Testis (tissue), 2 donors: ENCODE results near the gene MYOT.

ENCODE experiments used
- CTCF ChIP-seq, 3 experiments: fragments of 450-650 bp in 2 of 3; fragments of 200-600 bp in 1 of 3; sonication (generic) in 1 of 3; IDR thresholded peaks; one replicate each; pipeline ENCODE4 v1.5.1; 2016 to 2019; ENCODE audit warnings: antibody characterized with exemption in 3 of 3, mild to moderate bottlenecking in 2 of 3, moderate library complexity in 1 of 3
- POLR2A ChIP-seq: fragments of 450-650 bp; IDR thresholded peaks from one replicate; pipeline ENCODE4 v1.6.1; 2017; ENCODE audit warnings: antibody characterized with exemption, mild to moderate bottlenecking, moderate library complexity

GRCh38 chr5:137933491-137933911, 65.8 kb downstream of the MYOT start:
- TF ChIP-seq CTCF (IDR thresholded peaks at IDR 0.05) (no peak), POLR2A (no peak)
